ENCODE measurements around the gene MOCOS. TPM values are rescaled to one million over a fixed set of nuclear protein-coding genes. Genes with fewer than 3 reads are reported as not detected.

MOCOS gene
- total RNA-seq, 1 donor from 2014 or later: 0.38 TPM

DNA sequence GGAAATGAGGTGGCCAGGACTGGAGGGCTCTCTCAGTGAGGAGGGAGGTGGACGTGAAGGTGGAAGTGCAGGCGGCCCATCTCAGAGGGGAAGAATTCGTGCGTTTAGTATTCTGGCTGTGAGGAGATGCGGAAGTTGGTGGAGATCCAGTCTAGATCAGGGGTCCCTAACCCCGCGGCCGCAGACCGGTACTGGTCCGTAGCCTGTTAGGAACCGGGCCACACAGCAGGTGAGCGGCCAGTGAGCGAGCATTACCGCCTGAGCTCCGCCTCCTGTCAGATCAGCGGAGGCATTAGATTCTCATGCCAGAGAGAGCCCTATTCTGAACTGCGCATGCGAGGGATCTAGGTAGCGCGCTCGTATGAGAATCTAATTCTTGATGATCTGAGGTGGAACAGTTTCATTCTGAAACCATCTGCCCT lies 108.6 kb downstream of the MOCOS start:
- intact Hi-C loops (cut with DNase I): loop anchor here (5.0 kb wide), 3 partner anchors 71 to 331 kb away; no protein-coding TSS in a partner anchor
- no peak for ATAC-seq
- DNase-seq (ENCODE audit: missing footprints): no peak

DNA sequence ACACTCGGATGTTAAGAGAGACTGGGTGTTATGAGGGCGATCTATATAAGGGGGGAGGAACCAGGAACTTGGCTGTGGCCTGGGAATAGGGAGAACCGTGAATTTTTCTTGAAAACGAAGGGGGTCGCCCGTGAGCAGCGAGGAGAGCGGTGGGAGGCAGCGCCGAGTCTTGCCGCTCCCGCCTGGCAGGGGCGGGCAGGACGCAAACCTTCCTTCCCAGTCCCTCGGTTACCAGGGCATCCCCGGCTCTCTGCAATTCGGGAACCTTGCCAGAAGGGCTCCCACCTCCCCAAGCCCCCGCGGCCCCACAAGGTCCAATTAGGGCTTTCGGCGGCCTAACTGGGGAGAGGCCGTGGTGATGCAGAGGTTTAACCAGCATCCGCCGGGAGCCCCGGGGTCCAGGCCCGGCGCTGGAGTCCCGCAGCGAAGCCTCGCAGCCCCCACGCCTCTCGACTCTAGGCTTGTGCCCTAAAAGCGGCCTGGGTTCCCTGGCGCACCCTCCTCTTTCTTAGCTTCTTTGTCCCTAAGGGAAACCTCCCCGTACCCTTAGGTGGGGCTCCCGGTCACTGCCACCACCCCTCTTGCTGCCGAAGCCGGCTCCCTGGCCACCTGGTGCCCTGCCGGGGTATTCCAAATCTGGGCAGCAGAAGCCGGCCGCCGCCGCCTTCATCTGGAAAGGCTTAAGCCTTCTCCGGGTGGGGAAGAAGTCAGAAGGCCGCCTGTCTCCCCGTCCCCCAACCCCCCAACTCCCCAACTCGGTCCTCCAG lies 109.5 kb downstream of the MOCOS start:
- DNase-seq (ENCODE audit: missing footprints): peak; percentile 77
- intact Hi-C loops (cut with DNase I): loop anchor here (5.0 kb wide), 3 partner anchors 70 to 330 kb away; no protein-coding TSS in a partner anchor

DNA sequence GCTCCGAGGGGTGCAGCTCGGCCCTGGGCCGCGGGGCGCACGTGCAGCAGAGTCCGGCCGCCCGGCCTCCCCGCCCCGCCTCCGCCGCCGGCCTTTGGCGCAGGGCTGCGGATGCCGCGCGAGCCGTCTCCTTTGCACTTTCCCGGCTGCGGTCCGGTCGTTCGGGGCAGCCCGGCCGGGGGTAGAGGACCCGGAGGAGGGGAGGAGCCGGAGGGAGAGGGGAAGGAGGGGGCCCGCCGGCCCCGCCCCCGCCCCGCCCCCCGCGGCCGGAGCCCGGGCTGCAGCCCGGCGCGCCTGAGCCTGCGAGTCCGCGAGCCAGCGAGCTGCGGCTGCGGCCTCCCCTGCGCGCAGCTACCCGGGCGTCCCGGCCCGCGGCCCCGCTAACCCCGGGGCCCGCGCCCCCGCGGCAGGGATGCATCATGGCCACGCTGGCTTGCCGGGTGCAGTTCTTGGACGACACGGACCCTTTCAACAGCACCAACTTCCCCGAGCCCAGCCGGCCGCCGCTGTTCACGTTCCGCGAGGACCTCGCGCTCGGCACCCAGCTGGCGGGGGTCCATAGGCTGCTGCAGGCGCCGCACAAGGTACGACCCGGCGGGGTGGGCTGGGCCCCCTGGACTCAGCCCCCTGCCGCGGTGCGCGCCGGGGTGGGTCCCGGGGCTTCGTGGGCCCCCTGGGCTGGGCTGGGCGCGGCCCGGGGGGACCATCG lies 110.3 kb downstream of the MOCOS start, which contains the start of gene FHOD3:
Gene FHOD3, plus strand, starts transcription at position 297 of the 709 bp plus-strand sequence. Its CDS starts 123 bp downstream, at position 420.
- ATAC-seq (peak; percentile 87), DNase-seq (ENCODE audit: missing footprints) (peak; percentile 72)
- intact Hi-C loops (cut with DNase I): loop anchor here (5.0 kb wide), 3 partner anchors 70 to 330 kb away; no protein-coding TSS in a partner anchor

More for the DNA sequence above, 109.5 kb downstream of the MOCOS start:
- ATAC-seq: peak; percentile 67

DNA sequence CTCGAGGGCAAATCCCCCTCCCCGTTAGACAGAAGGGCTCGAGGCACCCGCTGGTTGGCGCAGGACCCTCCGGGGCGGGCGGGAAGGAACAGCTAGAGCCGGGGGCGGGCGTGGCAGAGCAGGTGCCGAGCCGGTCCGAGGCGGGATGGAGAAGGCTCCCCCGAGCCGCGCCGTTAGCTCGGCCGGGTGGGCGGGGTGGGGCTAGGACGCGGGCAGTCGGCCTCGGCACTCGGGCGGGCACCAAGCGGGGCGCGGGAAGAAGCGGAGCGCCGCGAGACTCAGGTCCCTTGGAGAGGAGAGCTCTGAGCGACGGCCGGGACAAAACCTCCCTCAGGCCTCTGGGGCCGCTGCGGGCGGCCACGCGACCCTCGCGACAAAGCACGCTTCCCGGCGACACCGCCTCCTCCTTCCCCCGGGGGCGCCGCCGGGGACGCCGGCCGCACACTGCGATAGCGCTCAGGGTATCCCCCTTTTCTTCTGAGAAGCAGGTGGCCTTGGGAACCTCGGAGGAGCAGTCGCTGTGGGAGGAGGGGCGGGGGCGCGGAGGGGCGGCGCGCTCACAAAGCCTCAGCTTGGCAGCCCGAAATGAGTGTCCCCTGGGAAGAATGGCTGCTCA lies 110.9 kb downstream of the MOCOS start:
- intact Hi-C loops (cut with DNase I): loop anchor here (5.0 kb wide), 3 partner anchors 69 to 329 kb away; no protein-coding TSS in a partner anchor
- DNase-seq (ENCODE audit: missing footprints) (no peak), ATAC-seq (peak; percentile 30)

DNA sequence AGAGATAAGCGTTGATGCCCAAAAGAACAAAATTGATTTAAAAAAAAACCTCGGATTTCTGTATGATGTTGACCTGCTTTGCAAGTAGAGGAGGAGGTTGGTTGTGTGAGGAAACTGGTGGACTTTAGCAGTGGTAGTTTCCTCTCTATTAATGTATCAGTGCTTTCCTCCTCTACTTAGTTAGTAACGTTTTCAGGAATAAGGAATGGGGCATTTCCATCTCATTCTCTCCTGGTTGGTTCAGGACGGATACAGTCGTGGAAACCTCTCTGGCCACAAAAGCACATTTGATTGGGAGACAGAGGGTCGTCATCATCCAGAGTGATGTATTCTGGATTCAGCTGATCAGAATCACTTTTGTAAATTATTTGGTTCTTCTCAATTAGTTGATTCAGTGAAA lies 111.7 kb downstream of the MOCOS start:
- DNase-seq (ENCODE audit: missing footprints): no peak
- intact Hi-C loops (cut with DNase I): loop anchor here (5.0 kb wide), 3 partner anchors 68 to 328 kb away; no protein-coding TSS in a partner anchor

DNA sequence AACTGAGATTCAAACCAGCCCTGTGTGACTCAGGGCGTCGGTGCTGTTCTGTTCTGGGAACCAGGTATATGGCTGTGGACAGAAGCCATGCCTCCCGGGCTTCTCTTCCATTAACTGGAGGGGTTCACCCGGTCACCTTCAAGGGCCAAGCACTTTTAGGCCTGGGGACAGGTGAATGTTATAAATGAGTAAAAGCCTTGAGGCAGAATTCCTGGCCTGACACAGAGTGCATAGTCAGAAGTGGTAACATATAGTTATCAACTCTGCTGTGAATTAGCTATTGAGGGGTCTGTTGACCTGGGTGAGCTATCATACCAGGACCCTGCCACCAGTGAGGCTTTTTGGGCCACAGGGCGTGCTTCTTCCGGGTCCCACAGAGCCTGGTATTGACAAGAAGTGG lies 112.9 kb downstream of the MOCOS start:
- DNase-seq (ENCODE audit: missing footprints): no peak
- intact Hi-C loops (cut with DNase I): loop anchor here (5.0 kb wide), 1 partner anchor 37 kb away; no protein-coding TSS in a partner anchor
- ATAC-seq: no peak

More for the DNA sequence above, 111.7 kb downstream of the MOCOS start:
- no peak for ATAC-seq

DNA sequence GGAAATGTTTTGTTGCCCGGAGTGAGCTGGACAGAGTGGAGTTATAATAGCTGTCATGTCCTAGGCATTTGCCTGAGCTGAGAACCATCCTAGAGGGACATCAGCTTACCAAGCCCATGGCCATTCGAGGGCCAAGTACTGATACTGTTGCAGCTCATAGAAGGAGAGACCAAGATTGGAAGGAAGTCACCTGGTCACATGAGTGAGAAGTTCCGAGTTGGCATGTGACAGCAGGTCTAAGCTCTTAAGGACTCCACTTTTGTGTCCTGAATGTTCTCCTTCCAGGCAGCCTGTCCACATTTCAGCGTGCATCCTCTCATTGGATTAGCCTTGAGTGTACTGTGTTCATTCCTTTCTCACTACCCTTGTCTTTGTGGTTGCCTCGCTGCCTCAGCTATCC lies 114.6 kb downstream of the MOCOS start:
- DNase-seq (ENCODE audit: missing footprints) (no peak), ATAC-seq (no peak)
- intact Hi-C loops (cut with DNase I): loop anchor here (2.0 to 5.0 kb wide), 2 partner anchors 35 to 167 kb away; no protein-coding TSS in a partner anchor

DNA sequence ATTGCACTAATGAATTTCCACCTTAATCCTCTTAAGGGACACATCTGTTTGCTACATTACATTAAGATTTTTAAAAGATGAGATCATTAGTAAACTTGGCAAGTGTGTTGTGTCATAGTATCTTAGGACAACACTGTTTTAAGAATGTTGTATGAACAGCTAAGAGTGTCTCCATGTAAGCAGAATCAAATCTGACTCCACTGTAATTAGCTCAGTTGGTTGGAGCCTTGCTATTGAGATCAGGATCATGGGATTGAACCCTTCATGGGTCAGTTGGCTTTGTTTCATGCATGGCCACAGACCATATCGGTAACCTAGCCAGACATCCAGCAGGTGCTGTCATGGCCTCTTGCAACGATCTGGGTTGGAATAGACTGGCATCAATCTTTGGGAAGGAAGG lies 115.4 kb downstream of the MOCOS start:
- DNase-seq (ENCODE audit: missing footprints) (no peak), ATAC-seq (no peak)
- intact Hi-C loops (cut with DNase I): loop anchor here (2.0 to 5.0 kb wide), 2 partner anchors 35 to 166 kb away; no protein-coding TSS in a partner anchor

DNA sequence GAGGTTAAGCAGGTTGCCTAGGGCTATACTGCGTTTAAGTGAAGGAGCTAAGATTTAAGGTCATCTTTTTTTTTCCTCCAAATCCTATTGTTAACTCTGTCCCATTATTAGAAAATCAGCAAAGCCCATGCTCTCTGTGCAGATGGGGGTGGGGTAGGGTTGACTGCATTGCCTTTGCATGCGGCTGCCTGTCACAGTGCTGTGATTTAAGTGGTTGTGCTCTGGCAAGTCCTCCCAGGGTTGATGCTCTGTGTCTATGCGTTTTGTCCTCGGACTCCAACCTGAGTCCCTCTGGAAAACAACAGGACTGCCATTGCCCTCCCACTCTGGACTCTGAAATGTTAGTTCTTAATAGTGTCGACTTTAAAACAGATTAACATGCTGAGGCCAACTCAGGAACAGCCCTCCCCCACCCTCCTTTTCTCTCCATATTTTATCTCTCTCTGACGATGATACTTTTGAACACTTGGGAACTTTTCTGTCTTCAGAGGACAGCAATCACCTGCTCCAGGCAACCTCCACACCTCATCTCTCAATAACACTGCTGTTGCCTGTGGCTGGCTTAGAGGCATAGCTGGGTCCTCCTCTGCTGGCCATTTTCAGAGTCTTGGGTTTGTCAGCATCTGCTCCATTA lies 116.0 kb downstream of the MOCOS start:
- DNase-seq (ENCODE audit: missing footprints) (no peak), ATAC-seq (no peak)
- intact Hi-C loops (cut with DNase I): loop anchor here (2.0 to 5.0 kb wide), 2 partner anchors 34 to 165 kb away; no protein-coding TSS in a partner anchor

DNA sequence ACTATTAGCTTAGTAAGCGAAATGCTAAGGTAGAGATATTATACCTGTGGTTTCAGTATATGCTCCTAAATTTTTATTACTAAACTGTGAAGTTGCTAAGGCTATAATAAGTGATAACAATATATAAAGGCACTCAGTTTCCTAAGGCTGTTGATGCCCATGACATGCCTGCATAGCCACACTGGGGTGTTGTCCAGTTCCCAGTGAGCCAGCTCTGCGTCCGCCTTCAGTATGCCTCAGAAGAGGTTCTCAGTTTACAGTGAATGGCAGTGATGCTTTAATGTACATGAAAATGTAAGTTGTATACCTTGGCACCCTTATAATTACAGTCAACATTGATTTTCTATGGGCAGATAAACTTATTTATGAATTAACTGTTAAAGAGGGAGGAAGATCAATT lies 117.4 kb downstream of the MOCOS start:
- intact Hi-C loops (cut with DNase I): loop anchor here (5.0 kb wide), 1 partner anchor 33 kb away; no protein-coding TSS in a partner anchor
- ATAC-seq: no peak

DNA sequence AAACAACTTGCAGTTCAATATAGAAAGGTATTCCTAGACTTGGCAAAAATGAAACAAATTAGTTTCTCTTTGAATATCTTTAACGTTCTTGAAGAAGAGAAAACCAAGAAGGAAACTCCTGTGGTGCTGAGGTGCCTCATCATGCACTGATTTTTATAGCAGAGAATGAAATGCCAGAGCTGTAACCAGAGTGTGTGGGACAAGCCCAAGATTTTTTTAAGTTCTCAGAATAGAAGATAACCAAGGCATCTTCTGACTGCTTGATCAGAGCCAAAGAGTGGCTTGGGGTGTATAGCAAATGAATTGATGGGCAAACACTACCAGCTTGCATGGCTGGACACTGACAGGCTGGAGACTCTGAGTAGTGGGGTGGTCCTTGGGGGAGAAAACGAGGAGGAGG lies 118.1 kb downstream of the MOCOS start:
- intact Hi-C loops (cut with DNase I): no loop called here
- ATAC-seq (no peak), DNase-seq (ENCODE audit: missing footprints) (no peak)

More for the DNA sequence above, 117.4 kb downstream of the MOCOS start:
- no peak for DNase-seq (ENCODE audit: missing footprints)

DNA sequence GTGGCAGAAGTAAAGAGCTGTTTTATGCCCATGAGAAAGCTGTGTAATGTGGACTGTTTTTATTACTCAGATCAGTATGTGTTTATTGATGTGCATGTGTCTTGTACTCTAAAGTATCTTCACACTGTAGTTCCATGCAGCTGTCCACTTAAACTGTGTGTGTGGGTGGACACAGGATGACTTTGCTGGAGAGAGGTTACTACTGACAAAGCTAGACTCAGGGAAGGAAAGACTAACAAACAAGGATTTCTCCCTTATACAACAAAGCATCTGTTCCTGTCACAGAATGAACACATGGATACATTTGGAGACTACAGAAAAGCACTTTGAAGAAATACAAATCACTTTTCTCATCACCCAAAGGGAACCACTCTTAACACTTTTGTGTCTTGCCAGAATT lies 120.2 kb downstream of the MOCOS start:
- intact Hi-C loops (cut with DNase I): no loop called here
- ATAC-seq: no peak
- DNase-seq (ENCODE audit: missing footprints): no peak

DNA sequence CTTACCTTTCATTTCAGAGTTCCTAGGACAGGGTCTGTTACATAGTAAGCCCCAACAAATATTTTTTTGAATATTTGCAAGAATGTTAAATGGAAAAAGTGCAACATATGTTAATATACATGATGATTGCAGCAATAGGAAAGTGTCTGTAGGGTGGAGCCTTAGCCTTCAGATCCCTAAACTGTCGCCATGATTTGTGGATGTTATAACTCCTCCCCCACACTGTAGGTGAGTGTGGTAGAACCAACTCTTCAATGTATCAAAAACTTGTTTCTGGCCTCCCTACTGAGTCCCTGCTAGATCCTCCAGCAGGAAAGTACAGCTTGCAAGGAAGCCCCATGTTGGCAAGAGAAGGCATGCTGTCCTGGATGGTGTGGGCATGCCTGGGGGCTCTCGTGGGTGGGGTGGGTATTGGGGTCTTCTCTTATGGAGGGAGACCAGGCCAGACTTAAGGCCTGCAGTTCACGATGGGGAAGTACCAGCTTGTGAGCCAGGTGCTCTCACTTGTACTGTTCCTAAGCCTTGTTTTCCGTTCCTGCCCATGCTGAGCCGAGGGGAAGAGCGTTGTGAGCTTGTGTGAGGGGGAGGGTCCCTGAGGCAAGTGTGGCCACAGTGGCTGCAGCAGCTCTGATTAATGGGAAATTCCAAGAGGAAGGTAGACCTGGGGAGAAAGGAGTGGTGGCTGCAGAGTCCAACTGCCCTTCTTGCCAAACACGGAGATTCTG lies 121.6 kb downstream of the MOCOS start:
- intact Hi-C loops (cut with DNase I): no loop called here

DNA sequence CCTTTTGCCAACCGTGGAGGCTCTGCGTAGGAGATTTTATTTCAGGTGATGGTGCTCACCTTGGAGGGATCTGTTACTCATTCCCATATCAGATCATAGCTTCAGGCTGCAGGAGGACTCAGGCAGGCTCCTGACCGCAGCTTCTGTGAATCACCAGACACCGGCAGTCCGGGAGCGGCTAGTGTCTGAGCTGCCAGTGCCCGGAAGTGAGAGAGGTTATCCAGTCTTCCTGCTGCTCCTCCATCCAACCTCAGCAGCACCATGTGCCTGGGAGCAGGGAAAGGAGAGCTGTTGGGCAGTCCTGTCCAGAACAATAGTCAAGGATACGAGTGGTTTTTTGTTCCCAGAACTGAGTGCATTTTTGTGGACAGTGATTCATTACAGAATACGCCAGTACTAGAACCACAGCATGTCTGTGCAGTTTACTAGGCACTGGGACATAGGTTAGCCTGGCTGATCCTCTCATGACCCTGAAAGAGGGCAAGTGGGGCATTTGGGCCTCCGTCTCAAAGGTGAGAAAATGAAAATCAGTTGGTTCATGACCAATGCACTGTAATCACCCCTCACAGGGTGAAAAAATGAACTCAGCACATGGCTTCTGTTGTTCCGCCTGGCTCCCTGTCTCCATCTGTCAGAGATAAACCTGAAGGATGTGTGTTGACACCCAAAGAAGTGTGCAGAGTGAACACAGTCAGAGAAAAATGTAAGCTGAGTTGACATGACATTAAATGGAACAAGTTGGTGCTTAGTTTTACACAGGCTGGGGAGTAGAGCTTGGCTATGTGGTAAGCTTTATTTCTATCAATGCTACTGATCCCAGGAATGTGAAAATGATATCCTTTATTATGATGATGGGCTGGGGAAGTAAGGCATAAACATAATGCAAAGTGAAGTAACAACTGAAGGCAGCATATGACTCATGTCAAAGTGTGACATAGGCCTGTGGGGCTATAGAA lies 122.4 kb downstream of the MOCOS start:
- intact Hi-C loops (cut with DNase I): no loop called here
- DNase-seq (ENCODE audit: missing footprints) (no peak), ATAC-seq (no peak)

More for the DNA sequence above, 121.6 kb downstream of the MOCOS start:
- ATAC-seq (no peak), DNase-seq (ENCODE audit: missing footprints) (no peak)

DNA sequence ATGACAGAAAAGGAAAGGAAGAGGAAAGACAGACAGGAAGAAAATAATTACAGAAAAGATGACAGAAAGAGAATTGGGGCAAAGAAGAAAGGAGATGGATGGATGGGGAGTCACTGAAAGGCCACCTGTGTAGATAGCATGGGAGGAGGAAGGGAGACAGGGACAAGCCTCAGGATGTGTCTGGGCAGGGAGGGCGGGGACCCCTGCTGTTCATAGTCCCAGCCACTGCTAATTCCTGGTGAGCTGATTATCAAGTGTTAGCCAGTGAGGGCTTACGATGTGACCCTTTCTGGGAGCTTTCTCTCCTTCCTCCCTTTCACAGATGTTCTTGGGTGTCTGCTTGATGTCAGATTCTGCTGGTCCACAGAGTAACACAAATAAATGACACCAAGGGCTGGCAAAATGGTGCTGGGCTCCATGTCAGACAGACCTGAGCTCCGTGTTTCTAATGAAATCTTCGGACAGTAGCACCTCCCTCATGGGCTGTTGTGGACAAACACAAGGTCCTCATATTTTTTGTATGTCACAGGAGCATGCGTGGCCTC lies 123.8 kb downstream of the MOCOS start:
- ATAC-seq (no peak), DNase-seq (ENCODE audit: missing footprints) (no peak)
- intact Hi-C loops (cut with DNase I): no loop called here

DNA sequence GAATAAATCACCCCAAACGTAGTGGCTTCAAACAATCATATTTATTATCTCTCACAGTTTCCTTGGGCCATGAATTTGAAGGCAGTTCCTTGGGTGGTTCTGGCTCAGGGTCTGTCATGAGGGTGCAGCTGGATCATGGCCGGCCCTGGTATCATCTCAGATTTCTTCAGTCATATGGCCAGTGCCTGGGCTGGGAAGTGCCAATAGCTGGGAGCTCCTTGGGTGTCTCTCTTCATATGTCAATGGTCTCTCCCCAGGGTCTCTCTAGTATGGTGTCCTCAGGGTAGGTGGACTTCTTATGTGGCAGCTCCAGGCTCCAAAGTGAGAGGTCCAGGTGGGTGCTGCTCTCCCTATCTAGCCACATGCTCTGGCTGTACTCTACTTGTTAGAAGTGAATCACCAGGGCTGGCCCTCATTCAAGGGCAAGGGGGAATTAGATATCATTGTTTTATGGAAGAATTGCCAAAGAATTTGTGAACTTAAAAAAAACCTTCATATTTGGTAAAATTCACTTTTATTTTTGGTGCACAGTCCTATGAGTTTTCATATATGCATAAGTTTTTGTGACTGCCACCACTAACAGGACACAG lies 125.6 kb downstream of the MOCOS start:
- no peak for DNase-seq (ENCODE audit: missing footprints)
- peak; percentile 18 for ATAC-seq
- intact Hi-C loops (cut with DNase I): no loop called here

Measured in Right ventricle myocardium inferior (tissue), 1 donor.